Measurements from ENCODE around the gene GTF2H4. TPM values are rescaled to one million over a fixed set of nuclear protein-coding genes. Genes with fewer than 3 reads are reported as not detected.
A peak's percentile ranks its signal among the peaks of the same experiment; 100 is the strongest.

The GTF2H4 gene
- total and polyA plus RNA-seq, 8 donors = 9.4 to 45.8 (median 16.5) TPM

GRCh38 chr6:30887901-30888815 is 19.8 kb upstream of the GTF2H4 start:
- ATAC-seq (no peak), FAIRE-seq (no peak), DNase-seq (no peak)
- Histone ChIP-seq H3K4me1 (peaks cover 8 to 20% (median 19%) of the 10 kb centered on the region in 3 donors), H3K27me3 (no peaks in the 10 kb centered on the region), H3K27ac (no peak overlapping the region), H3K4me3 (no peak overlapping the region), H3K36me3 (peaks cover 0 to 43% (median 17%) of the 10 kb centered on the region in 3 donors), H3K9me3 (no peaks in the 10 kb centered on the region)
- no peak for TF ChIP-seq CTCF (IDR thresholded peaks at IDR 0.05)
- WGBS, 2 donors = 48 to 61% methylated on average over 6 of the region's 6 CpGs
- intact Hi-C loops (cut with DNase I) = loop anchor here in 1 of 3 donors (10.0 kb wide), 1 partner anchor 153 kb away; no protein-coding TSS in a partner anchor

- peaks cover 8 to 20% (median 19%) of the 10 kb centered on the region in 3 donors for H3K4me1 ChIP-seq
- DNase-seq (peak in 1 of 6 donors; percentile 14), ATAC-seq (no peak), FAIRE-seq (no peak)
- no peak overlapping the region for H3K27ac ChIP-seq
- intact Hi-C loops (cut with DNase I) = loop anchor here in 1 of 3 donors (10.0 kb wide), 1 partner anchor 154 kb away; no protein-coding TSS in a partner anchor
- H3K9me3 ChIP-seq = no peaks in the 10 kb centered on the region
- TF ChIP-seq CTCF (IDR thresholded peaks at IDR 0.05) = no peak
- no peaks in the 10 kb centered on the region for H3K27me3 ChIP-seq
- peaks cover 0 to 50% (median 17%) of the 10 kb centered on the region in 3 donors for H3K36me3 ChIP-seq
- H3K4me3 ChIP-seq = no peak overlapping the region
- 83 to 88% methylated on average over 18 of the region's 18 CpGs for WGBS, 2 donors
Measured at GRCh38 chr6:30888816-30889495, 19.1 kb upstream of the GTF2H4 start.

DNA sequence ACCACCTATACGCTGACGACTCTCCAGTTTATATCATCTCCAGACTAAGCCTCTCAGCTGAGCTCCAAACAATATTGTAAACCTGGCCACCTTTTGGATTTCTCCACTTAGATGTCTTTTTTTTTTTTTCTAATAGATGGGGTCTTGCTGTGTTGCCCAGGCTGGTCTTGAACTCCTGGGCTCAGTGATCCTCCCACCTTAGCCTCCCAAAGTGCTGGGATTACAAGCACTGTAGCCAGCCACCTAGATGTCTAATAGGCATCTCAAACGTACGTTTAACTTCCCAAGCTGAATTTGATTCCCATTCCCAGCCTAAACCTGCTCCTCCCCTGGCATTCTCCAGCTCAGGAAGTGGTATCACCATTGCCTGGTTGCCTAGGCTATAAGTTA is 18.5 kb upstream of the GTF2H4 start:
- TF ChIP-seq CTCF (IDR thresholded peaks at IDR 0.05) = no peak
- ATAC-seq (no peak), FAIRE-seq (no peak), DNase-seq (peak in 1 of 6 donors; percentile 6)
- no peak overlapping the region for H3K4me3 ChIP-seq
- WGBS, 2 donors = 66 to 73% methylated on average over 4 of the region's 4 CpGs
- intact Hi-C loops (cut with DNase I) = loop anchor here in 1 of 3 donors (10.0 kb wide), 1 partner anchor 155 kb away; no protein-coding TSS in a partner anchor
- H3K9me3 ChIP-seq = no peaks in the 10 kb centered on the region
- H3K4me1 ChIP-seq = peaks cover 8 to 20% (median 19%) of the 10 kb centered on the region in 3 donors
- H3K27ac ChIP-seq = no peak overlapping the region
- peaks cover 0 to 55% (median 17%) of the 10 kb centered on the region in 3 donors for H3K36me3 ChIP-seq
- H3K27me3 ChIP-seq = no peaks in the 10 kb centered on the region

GRCh38 chr6:30889921-30890645 is 17.9 kb upstream of the GTF2H4 start:
- no peak overlapping the region for H3K27ac ChIP-seq
- peaks cover 8 to 20% (median 19%) of the 10 kb centered on the region in 3 donors for H3K4me1 ChIP-seq
- no peak overlapping the region for H3K4me3 ChIP-seq
- intact Hi-C loops (cut with DNase I) = loop anchor here in 1 of 3 donors (10.0 kb wide), 1 partner anchor 155 kb away; no protein-coding TSS in a partner anchor
- no peak for FAIRE-seq
- TF ChIP-seq CTCF (IDR thresholded peaks at IDR 0.05) = no peak
- H3K36me3 ChIP-seq = peaks cover 0 to 60% (median 17%) of the 10 kb centered on the region in 3 donors
- no peaks in the 10 kb centered on the region for H3K9me3 ChIP-seq
- DNase-seq = peak in 1 of 6 donors; percentile 17
- WGBS, 2 donors = 83% methylated on average over 14 of the region's 14 CpGs
- H3K27me3 ChIP-seq = no peaks in the 10 kb centered on the region
- ATAC-seq = no peak

Data from pancreas (tissue), 10 donors.